Upper lobe of left lung (tissue), 6 donors: ENCODE data around the gene CUL9. TPM values are rescaled to one million over a fixed set of nuclear protein-coding genes. Genes with fewer than 3 reads are reported as not detected.

Source experiments
- ATAC-seq, 2 donors: fragments of 200-7000 bp; cut with Tn5 transposase; one replicate each; pipeline ENCODE4 v1.9.1; 2022; ENCODE audit warnings: mild to moderate bottlenecking in 2 of 2, moderate library complexity in 2 of 2; ENCODE audit not compliant: low FRiP score in 2 of 2
- DNase-seq, 2 donors: peaks; one replicate each; pipeline ENCODE4 v3.0.0-alpha.2; 2019 to 2020
- H3K27ac ChIP-seq, 4 donors: fragments of 200-600 bp; sonication (generic); one replicate each; pipeline ENCODE4 v1.5.1; 2016 to 2019
- H3K27me3 ChIP-seq, 4 donors: fragments of 200-600 bp; sonication (generic); one replicate each; pipeline ENCODE4 v1.5.1; 2017 to 2019
- H3K36me3 ChIP-seq, 4 donors: fragments of 200-600 bp; sonication (generic); one replicate each; pipeline ENCODE4 v1.5.1; 2016 to 2019
- H3K4me1 ChIP-seq, 4 donors: fragments of 200-600 bp; sonication (generic); one replicate each; pipeline ENCODE4 v1.5.1; 2018 to 2019
- H3K4me3 ChIP-seq, 4 donors: fragments of 200-600 bp; sonication (generic); one replicate each; pipeline ENCODE4 v1.5.1; 2017 to 2019; ENCODE audit warnings: mild to moderate bottlenecking in 2 of 4, moderate library complexity in 1 of 4
- H3K9me3 ChIP-seq, 4 donors: fragments of 200-600 bp; sonication (generic); one replicate each; pipeline ENCODE4 v1.5.1; 2018 to 2019
- EP300 ChIP-seq, 4 donors: sonication (generic); formaldehyde crosslinking; IDR thresholded peaks; one replicate each; pipeline ENCODE4 v1.5.1; 2017; ENCODE audit warnings: antibody characterized with exemption in 4 of 4, control low read depth in 2 of 4
- POLR2A ChIP-seq, 4 donors: fragments of 450-650 bp; IDR thresholded peaks; one replicate each; pipeline ENCODE4 v1.5.1; 2016 to 2017; ENCODE audit warnings: antibody characterized with exemption in 4 of 4, mild to moderate bottlenecking in 2 of 4
- POLR2AphosphoS5 ChIP-seq, 2 donors: sonication (generic); formaldehyde crosslinking; IDR thresholded peaks; one replicate each; pipeline ENCODE4 v1.5.1; 2017; ENCODE audit warnings: antibody characterized with exemption in 2 of 2
- WGBS, 2 donors: methylation state at CpG; one replicate each; pipeline ENCODE4 v1.1.5; 2017 to 2018; 5-methylcytosine and 5-hydroxymethylcytosine counted together
- total RNA-seq, 6 donors: library from RNA; depleted of rRNA in 4 of 6; stranded (reverse); fragments of >200 nt in 4 of 6; gene quantifications; one replicate each; pipeline versions ENCODE4 v1.1.0 to v1.2.1, GENCODE V29; 2016 to 2021
- TF ChIP-seq, protein P1 (sequence below), 6 experiments: fragments of 450-650 bp in 4 of 6; fragments of 200-600 bp in 2 of 6; sonication (generic) in 2 of 6; IDR thresholded peaks; one replicate each; pipeline ENCODE4 v1.5.1; 2016 to 2019; ENCODE audit warnings: antibody characterized with exemption in 6 of 6
- donor health status: DM: no; HTN: no; CAD: no; lungs with moderate emphysema.
- donor health status: DM: no; HTN: yes; CAD: no; lungs with severe emphysema.

CUL9 gene
- total RNA-seq, 6 donors from 2014 or later, result 26.9 to 105 (median 47.5) TPM

DNA sequence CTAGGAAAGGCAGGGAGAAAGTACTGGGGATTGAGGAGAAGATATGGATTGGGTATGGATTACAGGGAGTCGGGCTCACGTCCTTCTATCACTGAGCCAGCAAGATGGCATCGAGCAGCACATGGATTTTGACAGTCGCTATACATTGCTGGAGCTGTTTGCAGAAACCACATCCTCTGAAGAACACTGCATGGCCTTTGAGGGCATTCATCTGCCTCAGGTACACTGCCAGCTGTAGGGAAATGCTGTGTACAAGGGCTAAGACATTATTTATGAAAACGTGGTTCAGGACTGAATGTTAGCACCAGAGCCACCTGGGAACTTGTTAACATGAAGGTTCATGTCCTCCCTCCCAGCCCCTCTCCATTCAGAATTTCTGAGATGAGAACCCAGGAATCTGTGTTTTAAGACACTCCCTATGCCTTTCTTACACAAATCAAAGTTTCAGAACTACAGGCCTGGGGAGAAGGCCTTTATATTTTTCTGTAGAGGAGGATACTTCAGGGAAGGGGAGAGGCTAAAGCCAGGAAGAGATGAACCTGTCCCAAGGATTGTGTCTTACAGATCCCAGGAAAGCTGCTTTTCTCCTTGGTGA is 3.5 kb downstream of the CUL9 start:
- Histone ChIP-seq H3K4me3 (no peak overlapping the region), H3K9me3 (no peaks in the 10 kb centered on the region), H3K27me3 (no peaks in the 10 kb centered on the region), H3K4me1 (peaks cover 15 to 29% (median 21%) of the 10 kb centered on the region in 4 donors), H3K27ac (no peak overlapping the region), H3K36me3 (peaks cover 7 to 52% (median 34%) of the 10 kb centered on the region in 4 donors)
- TF ChIP-seq POLR2A (IDR thresholded peaks at IDR 0.05) (no peak), EP300 (IDR thresholded peaks at IDR 0.05) (no peak)
- TF ChIP-seq, protein P1, sequence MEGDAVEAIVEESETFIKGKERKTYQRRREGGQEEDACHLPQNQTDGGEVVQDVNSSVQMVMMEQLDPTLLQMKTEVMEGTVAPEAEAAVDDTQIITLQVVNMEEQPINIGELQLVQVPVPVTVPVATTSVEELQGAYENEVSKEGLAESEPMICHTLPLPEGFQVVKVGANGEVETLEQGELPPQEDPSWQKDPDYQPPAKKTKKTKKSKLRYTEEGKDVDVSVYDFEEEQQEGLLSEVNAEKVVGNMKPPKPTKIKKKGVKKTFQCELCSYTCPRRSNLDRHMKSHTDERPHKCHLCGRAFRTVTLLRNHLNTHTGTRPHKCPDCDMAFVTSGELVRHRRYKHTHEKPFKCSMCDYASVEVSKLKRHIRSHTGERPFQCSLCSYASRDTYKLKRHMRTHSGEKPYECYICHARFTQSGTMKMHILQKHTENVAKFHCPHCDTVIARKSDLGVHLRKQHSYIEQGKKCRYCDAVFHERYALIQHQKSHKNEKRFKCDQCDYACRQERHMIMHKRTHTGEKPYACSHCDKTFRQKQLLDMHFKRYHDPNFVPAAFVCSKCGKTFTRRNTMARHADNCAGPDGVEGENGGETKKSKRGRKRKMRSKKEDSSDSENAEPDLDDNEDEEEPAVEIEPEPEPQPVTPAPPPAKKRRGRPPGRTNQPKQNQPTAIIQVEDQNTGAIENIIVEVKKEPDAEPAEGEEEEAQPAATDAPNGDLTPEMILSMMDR (IDR thresholded peaks at IDR 0.05), result no peak
- DNase-seq (no peak), ATAC-seq (no peak)
- 77 to 80% methylated on average over 5 of the region's 5 CpGs for WGBS, 2 donors

DNA sequence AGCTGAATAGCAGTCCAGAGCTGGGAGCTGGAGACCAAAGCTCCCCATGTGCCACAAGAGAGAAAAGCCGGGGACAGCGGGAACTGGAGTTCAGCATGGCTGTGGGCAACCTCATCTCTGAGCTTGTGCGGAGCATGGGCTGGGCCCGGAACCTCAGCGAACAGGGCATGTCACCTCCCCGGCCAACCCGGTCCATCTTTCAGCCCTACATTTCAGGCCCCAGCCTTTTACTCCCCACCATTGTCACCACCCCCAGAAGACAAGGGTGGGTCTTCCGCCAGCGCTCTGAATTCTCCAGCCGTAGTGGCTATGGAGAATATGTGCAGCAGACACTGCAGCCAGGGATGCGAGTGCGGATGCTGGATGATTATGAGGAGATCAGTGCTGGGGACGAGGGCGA is 4.0 kb downstream of the CUL9 start:
- peaks cover 15 to 27% (median 21%) of the 10 kb centered on the region in 4 donors for H3K4me1 ChIP-seq
- peaks cover 7 to 54% (median 34%) of the 10 kb centered on the region in 4 donors for H3K36me3 ChIP-seq
- 94 to 99% methylated on average over 14 of the region's 14 CpGs for WGBS, 2 donors

DNA sequence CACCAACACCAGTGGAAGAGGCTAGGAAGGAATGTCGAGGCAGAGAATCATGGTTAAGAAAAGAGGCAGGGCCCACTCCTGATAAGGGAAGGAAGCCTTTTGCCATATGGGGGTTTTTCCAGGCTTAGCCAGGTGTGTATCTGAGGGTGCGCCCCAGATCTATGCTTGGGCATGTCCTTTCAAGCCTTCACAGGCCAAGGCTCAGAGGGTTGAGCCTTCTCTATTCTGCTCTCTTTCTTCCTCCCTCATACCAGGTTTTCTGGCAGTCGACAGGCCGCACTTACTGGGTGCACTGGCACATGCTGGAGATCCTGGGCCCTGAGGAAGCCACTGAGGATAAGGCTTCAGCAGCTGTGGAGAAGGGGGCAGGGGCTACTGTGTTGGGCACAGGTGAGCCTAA is 4.7 kb downstream of the CUL9 start:
- Histone ChIP-seq H3K4me3 (no peak overlapping the region), H3K9me3 (no peaks in the 10 kb centered on the region), H3K4me1 (peaks cover 11 to 20% (median 16%) of the 10 kb centered on the region in 4 donors), H3K27ac (no peak overlapping the region), H3K36me3 (peaks cover 7 to 57% (median 34%) of the 10 kb centered on the region in 4 donors), H3K27me3 (no peaks in the 10 kb centered on the region)
- TF ChIP-seq EP300 (IDR thresholded peaks at IDR 0.05) (no peak), POLR2A (IDR thresholded peaks at IDR 0.05) (no peak), POLR2AphosphoS5 (IDR thresholded peaks at IDR 0.05) (no peak)
- TF ChIP-seq, protein P1 (IDR thresholded peaks at IDR 0.05), result no peak
- no peak for ATAC-seq
- 94 to 96% methylated on average over 4 of the region's 4 CpGs for WGBS, 2 donors
- DNase-seq, result peak in 1 of 2 donors; percentile 5

More for the DNA sequence above, 4.0 kb downstream of the CUL9 start:
- no peak for TF ChIP-seq POLR2A (IDR thresholded peaks at IDR 0.05)
- TF ChIP-seq EP300 (IDR thresholded peaks at IDR 0.05), result no peak
- TF ChIP-seq POLR2AphosphoS5 (IDR thresholded peaks at IDR 0.05), result no peak
- TF ChIP-seq, protein P1 (IDR thresholded peaks at IDR 0.05), result no peak
- ATAC-seq (no peak), DNase-seq (no peak)
- H3K9me3 ChIP-seq, result no peaks in the 10 kb centered on the region
- H3K27me3 ChIP-seq, result no peaks in the 10 kb centered on the region
- H3K27ac ChIP-seq, result no peak overlapping the region
- no peak overlapping the region for H3K4me3 ChIP-seq

DNA sequence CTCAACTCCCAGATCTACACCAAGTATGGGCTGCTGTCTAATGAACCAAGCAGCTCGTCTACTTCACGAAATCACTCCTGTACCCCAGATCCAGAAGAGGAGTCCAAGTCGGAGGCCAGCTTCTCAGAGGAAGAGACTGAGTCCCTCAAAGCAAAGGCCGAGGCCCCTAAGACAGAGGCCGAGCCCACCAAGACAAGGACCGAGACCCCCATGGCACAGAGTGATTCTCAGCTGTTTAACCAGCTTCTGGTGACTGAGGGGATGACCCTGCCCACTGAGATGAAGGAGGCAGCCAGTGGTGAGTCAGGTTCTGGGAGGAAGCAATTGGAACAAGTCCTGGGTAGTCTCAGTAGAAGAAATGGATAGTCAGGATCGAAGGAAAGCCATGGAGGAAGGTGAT is 5.8 kb downstream of the CUL9 start:
- H3K4me3 ChIP-seq, result no peak overlapping the region
- ATAC-seq, result no peak
- H3K9me3 ChIP-seq, result no peaks in the 10 kb centered on the region
- no peak for TF ChIP-seq POLR2A (IDR thresholded peaks at IDR 0.05)
- no peak for TF ChIP-seq POLR2AphosphoS5 (IDR thresholded peaks at IDR 0.05)
- TF ChIP-seq, protein P1 (IDR thresholded peaks at IDR 0.05), result no peak
- no peak for TF ChIP-seq EP300 (IDR thresholded peaks at IDR 0.05)
- H3K27ac ChIP-seq, result no peak overlapping the region
- 94 to 100% methylated on average over 6 to 7 of the region's 7 CpGs for WGBS, 2 donors
- peak in 1 of 2 donors; percentile 1 for DNase-seq
- peaks cover 7 to 65% (median 40%) of the 10 kb centered on the region in 4 donors for H3K36me3 ChIP-seq
- no peaks in the 10 kb centered on the region for H3K27me3 ChIP-seq
- H3K4me1 ChIP-seq, result peaks cover 8 to 13% (median 11%) of the 10 kb centered on the region in 4 donors

DNA sequence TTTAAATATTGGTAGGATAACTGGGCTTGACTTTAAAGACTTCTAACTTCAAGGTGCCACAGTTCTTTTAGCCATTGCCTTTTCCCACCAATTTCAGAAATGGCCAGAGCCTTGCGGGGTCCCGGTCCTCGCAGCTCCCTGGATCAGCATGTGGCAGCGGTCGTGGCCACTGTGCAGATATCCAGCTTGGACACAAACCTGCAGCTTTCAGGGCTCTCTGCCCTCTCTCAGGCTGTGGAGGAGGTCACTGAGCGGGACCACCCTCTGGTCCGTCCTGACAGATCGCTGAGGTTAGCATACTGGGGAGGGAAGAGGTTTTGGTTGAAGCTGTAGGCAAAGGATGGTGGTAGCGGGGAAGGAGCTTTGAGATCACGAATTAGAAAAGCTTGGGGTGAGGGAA is 6.4 kb downstream of the CUL9 start:
- WGBS, 2 donors, result 94 to 96% methylated on average over 8 to 10 of the region's 10 CpGs
- ATAC-seq (no peak), DNase-seq (peak in 1 of 2 donors; percentile 0)
- Histone ChIP-seq H3K4me3 (no peak overlapping the region), H3K4me1 (peaks cover 2 to 7% (median 5%) of the 10 kb centered on the region in 4 donors), H3K27ac (no peak overlapping the region), H3K27me3 (no peaks in the 10 kb centered on the region), H3K9me3 (no peaks in the 10 kb centered on the region), H3K36me3 (peaks cover 7 to 71% (median 45%) of the 10 kb centered on the region in 4 donors)
- TF ChIP-seq EP300 (IDR thresholded peaks at IDR 0.05), result no peak
- TF ChIP-seq, protein P1 (IDR thresholded peaks at IDR 0.05), result no peak
- TF ChIP-seq POLR2AphosphoS5 (IDR thresholded peaks at IDR 0.05), result no peak
- TF ChIP-seq POLR2A (IDR thresholded peaks at IDR 0.05), result no peak
